ENCODE measurements around the gene FBF1.

The FBF1 gene

GRCh38 chr17:75959051-75959838, 18.4 kb upstream of the FBF1 start:
- DNase-seq (ENCODE audit: low read depth in 2 of 2): no peak

DNA sequence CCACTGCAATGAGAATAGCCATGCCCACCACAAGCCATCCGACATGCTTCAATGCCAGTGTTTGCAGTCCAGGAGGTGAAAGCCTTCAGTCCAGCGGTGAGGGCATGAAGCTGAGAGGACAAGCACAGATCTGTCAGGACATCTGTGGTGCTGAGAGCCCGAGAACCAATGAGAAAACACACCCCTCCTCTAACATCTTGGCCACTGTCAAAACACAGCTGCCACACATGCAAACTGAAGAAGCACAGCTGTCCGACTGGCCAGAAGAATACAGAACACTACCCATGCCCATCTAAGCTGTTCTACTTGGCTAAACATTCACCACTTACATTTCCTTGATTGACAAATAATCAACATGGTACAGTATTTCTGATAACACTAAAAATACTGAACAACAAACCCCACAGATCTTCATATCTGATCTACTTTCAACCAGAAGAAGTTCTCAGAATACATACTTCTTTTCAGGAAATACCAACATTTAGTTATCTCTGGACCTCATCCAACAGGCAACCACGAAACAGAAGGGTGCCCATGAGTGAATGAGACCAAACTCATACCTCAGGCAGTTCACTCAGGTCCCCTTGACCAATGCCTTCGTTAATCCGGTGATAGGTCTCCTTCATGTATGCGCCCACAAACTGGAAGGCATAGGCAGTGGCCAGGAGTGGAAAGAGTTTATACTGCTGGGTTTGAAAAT, 10.2 kb upstream of the FBF1 start:
- DNase-seq (ENCODE audit: low read depth in 2 of 2): no peak

DNA sequence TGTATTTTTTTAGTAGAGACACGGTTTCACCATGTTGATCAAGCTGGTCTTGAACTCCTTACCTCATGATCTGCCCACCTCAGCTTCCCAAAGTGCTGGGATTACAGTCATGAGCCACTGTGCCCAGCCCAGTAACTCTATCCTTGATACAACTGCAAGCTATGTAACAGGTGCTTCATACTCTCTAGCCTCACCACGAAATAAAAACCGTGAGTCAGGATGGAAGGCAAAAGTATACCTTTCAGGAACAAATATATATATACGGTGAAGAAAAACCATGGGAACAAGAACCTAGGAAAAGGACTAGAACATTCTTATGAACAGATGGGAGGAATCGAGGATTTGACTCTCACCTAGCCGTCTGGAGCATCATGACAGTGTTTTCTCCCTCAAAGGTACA, 9.6 kb upstream of the FBF1 start:
- DNase-seq (ENCODE audit: low read depth in 2 of 2): no peak

DNA sequence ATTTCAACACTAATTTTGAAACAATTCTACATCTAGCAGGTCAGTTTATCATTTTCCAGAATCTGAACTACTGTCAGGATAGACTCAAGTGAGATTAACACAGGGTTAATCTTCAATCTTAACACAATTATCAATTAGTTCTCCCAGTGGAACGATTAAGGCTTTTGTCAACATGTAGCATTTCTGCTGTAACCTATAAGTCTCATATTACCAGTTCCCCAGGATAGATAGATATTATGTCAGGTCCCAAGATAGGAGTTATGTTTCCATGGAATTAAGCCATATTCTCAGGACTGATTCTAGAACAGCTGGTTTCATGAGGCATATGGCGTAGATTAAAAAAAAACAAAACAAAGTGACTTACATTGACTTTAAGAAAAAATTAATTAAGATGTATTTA, 4.4 kb upstream of the FBF1 start:
- no peak for DNase-seq (ENCODE audit: low read depth in 2 of 2)

GRCh38 chr17:75943491-75943890, 2.6 kb upstream of the FBF1 start:
- DNase-seq (ENCODE audit: low read depth in 2 of 2): no peak

- no peak for DNase-seq (ENCODE audit: low read depth in 2 of 2)
Measured at GRCh38 chr17:75942473-75942872, 1.6 kb upstream of the FBF1 start.

DNA sequence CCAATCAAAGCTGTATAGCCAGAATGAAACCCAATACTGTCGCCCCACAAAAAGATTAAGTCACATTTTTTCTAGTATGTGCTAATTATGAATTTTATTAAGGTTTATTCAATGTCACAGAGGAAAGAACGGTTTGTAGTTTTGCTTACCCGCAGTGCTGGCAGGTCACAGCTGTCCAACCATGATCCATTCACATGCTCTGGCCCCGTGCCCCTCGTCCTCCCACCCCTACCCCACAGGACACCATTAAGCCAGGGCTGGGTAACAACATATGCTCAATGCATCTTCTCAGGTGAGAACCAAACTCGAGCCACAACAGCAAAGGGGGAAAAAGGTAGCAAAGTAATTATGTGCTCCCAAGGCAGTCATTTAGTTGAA, 589 bp upstream of the FBF1 start:
- no peak for DNase-seq (ENCODE audit: low read depth in 2 of 2)

GRCh38 chr17:75937652-75938051, 3.2 kb downstream of the FBF1 start:
- no peak for DNase-seq (ENCODE audit: low read depth in 2 of 2)

GRCh38 chr17:75933808-75934207, 7.0 kb downstream of the FBF1 start:
- DNase-seq (ENCODE audit: low read depth in 2 of 2): no peak

GRCh38 chr17:75932852-75933251, 8.0 kb downstream of the FBF1 start:
- DNase-seq (ENCODE audit: low read depth in 2 of 2): no peak

- no peak for DNase-seq (ENCODE audit: low read depth in 2 of 2)
Measured at GRCh38 chr17:75931062-75931461, 9.8 kb downstream of the FBF1 start.

DNA sequence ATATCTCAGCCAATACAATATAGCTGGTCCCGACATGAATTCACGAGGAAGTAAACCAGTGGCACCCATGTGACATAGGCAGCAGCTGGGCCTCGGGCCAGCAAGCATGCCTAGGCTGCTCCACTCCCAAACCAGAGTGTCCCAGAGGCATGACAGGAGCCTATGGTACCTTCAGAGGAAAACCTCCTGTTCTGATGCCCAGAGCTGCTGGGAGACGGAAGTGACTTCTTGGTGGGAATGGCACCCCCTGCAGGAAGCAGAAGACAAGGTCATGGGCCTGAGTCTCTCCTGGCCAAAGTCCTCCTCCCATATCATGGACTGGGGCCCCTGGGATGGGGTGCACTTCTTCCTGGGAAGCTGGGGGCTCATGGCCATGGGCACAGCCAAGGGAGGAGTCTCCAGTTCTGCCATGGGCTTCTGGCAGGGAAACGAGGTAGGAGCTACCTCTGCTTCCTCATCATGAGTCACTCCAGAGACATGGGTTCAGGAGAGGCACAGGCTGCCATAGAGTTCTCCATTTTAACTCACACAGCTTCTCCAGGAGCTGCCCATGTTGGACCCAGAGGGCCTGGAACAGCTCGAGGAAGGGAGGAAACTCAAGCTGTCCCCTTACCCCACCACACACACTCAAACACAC, 13.4 kb downstream of the FBF1 start:
- DNase-seq (ENCODE audit: low read depth in 2 of 2): no peak

- DNase-seq (ENCODE audit: low read depth in 2 of 2): no peak
Measured at GRCh38 chr17:75926456-75926855, 14.4 kb downstream of the FBF1 start.

DNA sequence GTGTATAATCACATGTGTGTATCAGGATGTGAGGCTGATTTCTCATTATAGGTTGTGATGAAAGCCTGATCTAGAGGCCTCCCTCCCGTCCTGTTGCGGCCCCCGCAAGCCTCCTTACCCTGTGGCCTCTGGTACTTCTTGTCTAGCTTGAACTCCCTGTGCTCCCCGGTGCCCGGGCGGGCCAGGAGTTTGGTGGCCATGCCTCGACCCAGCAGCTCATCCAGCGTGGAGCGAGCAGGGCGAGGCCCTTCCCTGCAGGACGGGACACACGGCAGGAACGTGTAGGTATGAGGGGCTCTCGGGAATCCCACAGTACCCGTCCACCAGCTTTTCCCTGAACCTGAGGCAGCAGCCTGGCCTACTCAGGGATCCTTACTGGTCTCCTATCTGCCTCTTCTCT, 14.9 kb downstream of the FBF1 start:
- DNase-seq (ENCODE audit: low read depth in 2 of 2): no peak

DNA sequence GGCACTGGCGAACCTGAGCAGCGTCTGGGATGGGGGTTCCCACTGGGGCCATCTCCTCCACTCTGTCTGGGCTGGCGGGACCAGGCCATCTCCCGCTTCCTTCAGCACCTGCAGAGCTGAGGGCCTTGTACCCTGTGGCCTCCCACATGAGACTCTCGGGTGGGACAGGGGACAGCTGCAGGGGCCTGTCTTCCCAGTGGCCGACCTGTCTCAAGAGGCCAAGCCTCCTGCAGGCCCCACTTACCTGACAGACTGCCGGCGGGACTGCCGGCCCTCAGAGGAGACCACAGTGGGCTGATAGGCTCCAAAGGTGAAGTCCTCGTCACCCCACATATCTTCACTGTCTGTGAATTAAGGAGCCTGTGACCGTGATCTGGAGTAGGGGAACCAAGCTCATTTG, 15.7 kb downstream of the FBF1 start:
- no peak for DNase-seq (ENCODE audit: low read depth in 2 of 2)

- DNase-seq (ENCODE audit: low read depth in 2 of 2): no peak
Measured at GRCh38 chr17:75922963-75923874, 17.6 kb downstream of the FBF1 start.

GRCh38 chr17:75922173-75922961, 18.5 kb downstream of the FBF1 start:
- DNase-seq (ENCODE audit: low read depth in 2 of 2): no peak

DNA sequence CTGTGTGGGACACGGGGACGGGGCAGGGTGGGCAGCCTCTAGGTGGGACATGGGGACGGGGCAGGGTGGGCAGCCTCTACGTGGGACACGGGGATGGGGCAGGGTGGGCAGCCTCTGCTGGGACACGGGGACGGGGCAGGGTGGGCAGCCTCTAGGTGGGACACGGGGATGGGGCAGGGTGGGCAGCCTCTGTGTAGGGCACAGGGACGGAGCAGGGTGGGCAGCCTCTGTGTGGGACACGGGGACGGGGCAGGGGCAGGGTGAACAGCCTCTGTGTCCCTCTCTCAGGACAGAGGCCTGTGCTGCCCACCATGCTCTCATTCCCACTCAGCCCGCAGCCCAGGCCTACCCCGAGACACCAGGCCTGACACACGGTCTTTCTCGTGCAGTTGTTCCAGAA, 19.2 kb downstream of the FBF1 start:
- DNase-seq (ENCODE audit: low read depth in 2 of 2): no peak

DNA sequence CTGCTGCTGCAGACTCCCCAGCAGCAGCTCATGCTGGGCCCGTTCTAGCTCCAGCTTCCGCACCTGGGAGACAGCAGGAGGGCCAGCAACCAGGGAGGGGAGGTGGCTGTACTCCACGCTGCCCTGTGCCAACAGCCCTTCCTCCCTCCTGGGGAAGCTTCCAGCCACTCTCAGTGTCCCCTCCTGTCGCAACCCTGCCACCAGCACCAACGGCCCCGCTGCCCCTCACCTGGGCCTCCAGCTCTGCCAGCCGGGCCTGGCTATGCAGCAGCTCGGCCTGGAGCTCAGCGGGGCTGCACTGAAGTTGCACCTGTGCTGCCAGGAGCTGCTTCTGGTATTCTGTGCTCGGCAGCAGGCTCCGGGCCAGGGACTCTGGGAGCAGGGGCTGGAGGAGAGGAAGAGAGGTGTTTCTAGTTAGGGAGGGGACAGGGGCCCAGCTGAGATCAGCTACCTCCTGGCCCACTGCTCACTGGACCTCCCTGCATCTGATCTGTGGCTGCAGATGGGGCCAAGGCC, 20.7 kb downstream of the FBF1 start:
- DNase-seq (ENCODE audit: low read depth in 2 of 2): no peak

- no peak for DNase-seq (ENCODE audit: low read depth in 2 of 2)
Measured at GRCh38 chr17:75919611-75920010, 21.2 kb downstream of the FBF1 start.

GRCh38 chr17:75917917-75918445, 22.9 kb downstream of the FBF1 start:
- no peak for DNase-seq (ENCODE audit: low read depth in 2 of 2)
